AG09319 (cell line): ENCODE results near the gene ZNF382.

ENCODE experiments used
- DNase-seq: peaks from one replicate; pipeline ENCODE4 v3.0.0-alpha.2; 2010; ENCODE audit warnings: low read depth; ENCODE audit errors: extremely low read depth
- CTCF ChIP-seq: IDR thresholded peaks from 2 replicates; pipeline ENCODE4 v1.5.1; 2011; ENCODE audit warnings: low read depth, mild to moderate bottlenecking, inconsistent platforms, low read length, moderate library complexity

ZNF382 gene

GRCh38 chr19:36638862-36639510 is 33.9 kb downstream of the ZNF382 start:
- DNase-seq = no peak
- no peak for TF ChIP-seq CTCF

GRCh38 chr19:36646746-36647145 is 41.6 kb downstream of the ZNF382 start:
- no peak for TF ChIP-seq CTCF
- no peak for DNase-seq

GRCh38 chr19:36652958-36653357 is 47.8 kb downstream of the ZNF382 start:
- no peak for DNase-seq

GRCh38 chr19:36665832-36666231 is 60.7 kb downstream of the ZNF382 start:
- no peak for DNase-seq
- TF ChIP-seq CTCF = no peak

More at GRCh38 chr19:36652958-36653357, 47.8 kb downstream of the ZNF382 start:
- TF ChIP-seq CTCF = no peak

GRCh38 chr19:36668646-36669045 is 63.5 kb downstream of the ZNF382 start:
- TF ChIP-seq CTCF = no peak
- no peak for DNase-seq

GRCh38 chr19:36672368-36672767 is 67.3 kb downstream of the ZNF382 start:
- DNase-seq = no peak
- TF ChIP-seq CTCF = no peak

GRCh38 chr19:36674201-36674600 is 69.1 kb downstream of the ZNF382 start:
- TF ChIP-seq CTCF = no peak

More at GRCh38 chr19:36674201-36674600, 69.1 kb downstream of the ZNF382 start:
- DNase-seq = no peak
